Right lobe of liver (tissue), 4 donors: ENCODE results near the gene LRRC3.

ENCODE experiments used
- POLR2A ChIP-seq: fragments of 450-650 bp; IDR thresholded peaks from one replicate; pipeline ENCODE4 v1.6.1; 2017; ENCODE audit warnings: antibody characterized with exemption, mild to moderate bottlenecking
- TF ChIP-seq, protein P1 (sequence below), 4 donors: fragments of 200-600 bp in 3 of 4; fragments of 450-650 bp in 1 of 4; IDR thresholded peaks; one replicate each; pipeline versions ENCODE4 v1.5.1 to v1.8.0; 2016 to 2022; ENCODE audit warnings: antibody characterized with exemption in 4 of 4, mild to moderate bottlenecking in 2 of 4
- donor health status: DM: no; HTN: no; CAD: no.
- donor health status: DM: no; HTN: no; CAD: no.
- donor health status: DM: no; HTN: yes; CAD: no.

GRCh38 chr21:44489962-44490361 lies 34.7 kb downstream of the LRRC3 start:
- no peak for TF ChIP-seq POLR2A
- TF ChIP-seq, protein P1, sequence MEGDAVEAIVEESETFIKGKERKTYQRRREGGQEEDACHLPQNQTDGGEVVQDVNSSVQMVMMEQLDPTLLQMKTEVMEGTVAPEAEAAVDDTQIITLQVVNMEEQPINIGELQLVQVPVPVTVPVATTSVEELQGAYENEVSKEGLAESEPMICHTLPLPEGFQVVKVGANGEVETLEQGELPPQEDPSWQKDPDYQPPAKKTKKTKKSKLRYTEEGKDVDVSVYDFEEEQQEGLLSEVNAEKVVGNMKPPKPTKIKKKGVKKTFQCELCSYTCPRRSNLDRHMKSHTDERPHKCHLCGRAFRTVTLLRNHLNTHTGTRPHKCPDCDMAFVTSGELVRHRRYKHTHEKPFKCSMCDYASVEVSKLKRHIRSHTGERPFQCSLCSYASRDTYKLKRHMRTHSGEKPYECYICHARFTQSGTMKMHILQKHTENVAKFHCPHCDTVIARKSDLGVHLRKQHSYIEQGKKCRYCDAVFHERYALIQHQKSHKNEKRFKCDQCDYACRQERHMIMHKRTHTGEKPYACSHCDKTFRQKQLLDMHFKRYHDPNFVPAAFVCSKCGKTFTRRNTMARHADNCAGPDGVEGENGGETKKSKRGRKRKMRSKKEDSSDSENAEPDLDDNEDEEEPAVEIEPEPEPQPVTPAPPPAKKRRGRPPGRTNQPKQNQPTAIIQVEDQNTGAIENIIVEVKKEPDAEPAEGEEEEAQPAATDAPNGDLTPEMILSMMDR (IDR thresholded peaks at IDR 0.05) = no peak
